Esophagus mucosa (tissue), 1 donor: Measurements from ENCODE around the gene MLC1. TPM values are rescaled to one million over a fixed set of nuclear protein-coding genes. Genes with fewer than 3 reads are reported as not detected.

Source experiments
- ATAC-seq: fragments of 200-7000 bp; cut with Tn5 transposase; one replicate; pipeline ENCODE4 v1.9.1; 2020
- total RNA-seq: library from RNA; stranded (reverse); gene quantifications from one replicate; pipeline ENCODE4 v1.2.4, GENCODE V29; 2023
- donor health status: DM: yes; HTN: yes; CAD: no.

The MLC1 gene
- total RNA-seq, 1 donor from 2014 or later = not detected

GRCh38 chr22:50035131-50035881, 49.9 kb downstream of the MLC1 start:
- ATAC-seq = no peak

GRCh38 chr22:50034126-50035081, 50.8 kb downstream of the MLC1 start:
- ATAC-seq = no peak

GRCh38 chr22:50032941-50033601, 52.2 kb downstream of the MLC1 start:
- no peak for ATAC-seq

DNA sequence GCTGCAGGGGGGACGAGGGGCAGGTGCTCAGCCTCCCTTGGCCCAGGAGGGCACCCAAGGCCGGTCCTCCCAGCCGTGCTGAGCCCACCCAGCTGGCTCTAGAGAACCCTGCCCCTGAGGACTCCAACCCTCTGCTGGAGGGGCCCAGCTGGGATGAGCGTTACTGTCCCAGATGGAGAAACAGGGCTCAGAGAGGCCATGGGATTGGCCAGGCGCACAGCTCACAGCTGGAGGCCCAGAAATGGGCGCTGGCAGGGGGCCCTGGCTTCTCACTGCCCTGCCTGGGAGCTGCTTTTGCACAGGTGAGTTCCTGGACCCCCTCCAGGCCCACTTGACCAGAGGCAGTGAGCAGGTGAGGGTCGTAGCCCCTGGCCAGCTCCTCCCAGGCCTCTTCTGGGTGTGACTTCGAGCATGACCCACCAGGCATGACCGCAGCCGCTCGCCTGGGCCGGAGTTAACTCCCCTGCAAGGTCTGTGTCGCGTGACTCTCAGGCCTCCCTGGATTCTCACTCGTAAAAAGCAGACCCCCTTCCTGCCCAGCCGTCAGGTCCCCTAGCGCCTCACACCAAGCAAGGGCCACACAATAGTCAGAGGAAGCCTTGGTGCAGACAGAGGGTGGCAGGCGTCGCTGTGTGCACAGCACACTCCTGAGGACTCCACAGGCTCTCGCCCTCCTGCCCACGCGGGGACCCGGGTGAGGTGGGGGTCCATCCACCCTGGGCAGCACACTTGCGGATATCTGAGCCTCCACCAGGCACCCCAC, 52.9 kb downstream of the MLC1 start:
- no peak for ATAC-seq

DNA sequence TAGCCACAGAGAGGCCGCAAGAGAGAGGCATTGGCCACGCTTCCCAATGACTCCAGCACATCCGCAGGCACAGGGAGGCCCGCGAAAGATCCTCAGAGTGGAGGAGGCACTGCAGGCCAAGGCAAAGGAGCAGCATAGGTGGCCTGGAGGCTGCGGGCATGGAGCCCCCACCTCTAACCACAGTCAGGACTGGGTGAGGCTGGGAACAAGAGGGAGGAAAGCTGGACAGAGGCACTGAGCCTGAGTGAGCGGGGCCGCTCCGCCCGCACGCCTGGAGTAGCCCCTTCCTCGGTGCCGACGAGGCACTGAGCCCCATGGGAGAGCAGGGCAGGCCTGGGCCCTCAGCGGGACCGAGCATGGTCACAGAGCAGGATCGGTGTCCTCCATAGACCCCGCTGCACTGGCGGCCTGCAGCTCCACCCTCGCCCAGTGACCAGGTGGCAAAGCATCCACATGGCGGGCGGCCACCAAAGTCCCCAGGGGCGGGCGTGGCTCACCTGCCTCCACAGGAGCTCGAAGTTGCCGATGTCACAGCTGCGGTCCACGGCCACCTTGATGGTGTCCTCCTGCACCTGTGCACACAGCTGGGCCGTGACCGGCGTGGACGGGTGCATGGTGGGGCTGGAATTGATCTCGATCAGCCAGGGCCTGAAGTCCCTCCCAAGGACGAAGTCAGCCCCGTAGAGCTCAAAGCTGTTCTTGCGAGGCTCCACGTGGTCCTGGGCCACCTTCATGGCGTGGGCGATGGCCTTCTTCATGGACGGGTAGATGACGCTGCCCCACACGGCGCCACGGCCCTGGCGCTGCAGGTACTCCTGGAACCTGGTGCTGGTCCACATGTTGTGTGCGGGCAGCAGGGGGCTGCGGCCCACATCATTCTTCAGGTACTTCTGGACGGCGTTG, 53.8 kb downstream of the MLC1 start:
- no peak for ATAC-seq

- peak; percentile 79 for ATAC-seq
Measured at GRCh38 chr22:50030297-50031188, 54.7 kb downstream of the MLC1 start.

DNA sequence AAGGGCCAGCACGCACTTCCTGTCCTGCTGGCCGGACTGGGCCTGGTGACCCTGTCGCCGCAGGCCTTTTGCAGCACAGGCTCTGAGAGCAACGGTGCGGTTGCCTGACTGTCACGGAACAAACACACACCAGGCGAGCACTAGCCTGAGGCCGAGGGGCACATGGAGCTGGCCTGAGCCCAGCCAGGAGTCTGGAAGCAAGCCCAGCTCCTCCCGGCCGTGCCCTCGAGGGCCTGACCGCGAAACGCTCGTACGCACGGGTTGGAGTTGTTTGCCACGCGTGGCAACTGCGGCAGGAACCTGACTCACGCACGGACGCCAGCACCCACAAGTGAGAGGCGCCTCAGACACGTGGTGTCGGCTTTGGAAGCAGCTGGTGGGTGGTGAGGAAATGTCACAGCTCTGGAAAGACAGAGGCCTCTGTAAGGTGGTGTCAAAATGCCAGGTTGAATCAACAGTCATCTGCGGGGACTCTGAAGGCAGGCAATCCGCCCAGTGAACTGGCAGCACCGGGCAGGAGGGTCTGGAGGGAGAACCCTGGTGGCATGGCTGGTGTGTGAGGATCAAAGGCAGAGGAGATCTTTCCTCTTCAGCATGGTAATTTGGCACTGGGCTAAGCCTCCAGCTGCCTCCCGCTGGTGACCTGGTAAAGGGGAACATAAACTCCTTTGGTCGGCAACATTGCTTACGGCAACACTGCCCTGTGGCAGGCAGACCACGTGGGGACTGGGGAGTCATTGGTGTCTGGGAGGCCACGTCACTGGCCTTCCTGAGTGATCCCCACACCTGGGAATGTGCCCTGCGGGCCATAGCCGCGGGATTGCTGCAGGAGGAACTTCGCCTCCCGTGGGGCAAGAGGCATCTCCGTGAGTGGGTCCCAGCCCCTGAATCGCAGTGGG, 57.3 kb downstream of the MLC1 start:
- peak; percentile 60 for ATAC-seq

GRCh38 chr22:50025993-50026392, 59.2 kb downstream of the MLC1 start:
- ATAC-seq = no peak

DNA sequence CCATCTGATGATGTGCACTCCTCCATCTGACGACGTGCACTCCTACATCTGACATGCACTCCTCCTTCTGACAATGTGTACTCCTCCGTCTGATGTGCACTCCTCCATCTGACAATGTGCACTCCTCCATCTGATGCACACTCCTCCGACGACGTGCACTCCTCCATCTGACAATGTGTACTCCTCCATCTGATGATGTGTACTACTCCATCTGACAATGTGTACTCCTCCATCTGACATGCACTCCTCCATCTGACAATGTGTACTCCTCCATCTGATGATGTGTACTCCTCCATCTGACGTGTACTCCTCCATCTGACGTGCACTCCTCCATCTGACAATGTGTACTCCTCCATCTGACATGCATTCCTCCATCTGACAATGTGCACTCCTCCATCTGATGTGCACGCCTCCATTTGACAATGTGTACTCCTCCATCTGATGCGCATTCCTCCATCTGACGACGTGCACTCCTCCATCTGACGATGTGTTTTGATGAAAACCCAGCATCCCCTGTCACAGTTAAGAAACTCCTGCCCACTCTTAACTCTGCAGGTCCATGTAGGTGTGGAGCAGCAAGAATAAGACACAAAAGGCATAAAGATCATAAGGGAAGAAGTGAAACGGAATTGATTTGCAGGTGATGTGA, 62.9 kb downstream of the MLC1 start:
- no peak for ATAC-seq

GRCh38 chr22:50020606-50021005, 64.6 kb downstream of the MLC1 start:
- ATAC-seq = no peak

DNA sequence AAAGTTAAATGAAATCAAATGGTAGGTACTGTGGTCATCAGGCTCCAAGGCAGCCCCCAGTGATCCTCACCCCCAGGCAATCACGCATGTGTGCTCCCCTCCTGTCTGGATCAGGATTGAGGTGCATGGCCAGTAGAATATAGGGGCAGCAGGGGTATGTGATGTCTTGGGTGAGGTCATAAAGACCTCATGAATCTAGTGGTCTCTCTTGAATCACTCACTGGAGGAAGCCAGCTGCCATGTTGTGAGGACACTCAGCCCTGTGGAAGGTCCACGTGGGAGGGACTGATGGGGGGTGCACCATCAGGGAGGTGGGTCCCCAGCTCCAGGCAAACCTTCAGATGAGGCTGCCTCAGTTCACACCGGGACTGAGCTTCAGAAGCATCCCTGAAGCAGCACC, 65.9 kb downstream of the MLC1 start:
- no peak for ATAC-seq

DNA sequence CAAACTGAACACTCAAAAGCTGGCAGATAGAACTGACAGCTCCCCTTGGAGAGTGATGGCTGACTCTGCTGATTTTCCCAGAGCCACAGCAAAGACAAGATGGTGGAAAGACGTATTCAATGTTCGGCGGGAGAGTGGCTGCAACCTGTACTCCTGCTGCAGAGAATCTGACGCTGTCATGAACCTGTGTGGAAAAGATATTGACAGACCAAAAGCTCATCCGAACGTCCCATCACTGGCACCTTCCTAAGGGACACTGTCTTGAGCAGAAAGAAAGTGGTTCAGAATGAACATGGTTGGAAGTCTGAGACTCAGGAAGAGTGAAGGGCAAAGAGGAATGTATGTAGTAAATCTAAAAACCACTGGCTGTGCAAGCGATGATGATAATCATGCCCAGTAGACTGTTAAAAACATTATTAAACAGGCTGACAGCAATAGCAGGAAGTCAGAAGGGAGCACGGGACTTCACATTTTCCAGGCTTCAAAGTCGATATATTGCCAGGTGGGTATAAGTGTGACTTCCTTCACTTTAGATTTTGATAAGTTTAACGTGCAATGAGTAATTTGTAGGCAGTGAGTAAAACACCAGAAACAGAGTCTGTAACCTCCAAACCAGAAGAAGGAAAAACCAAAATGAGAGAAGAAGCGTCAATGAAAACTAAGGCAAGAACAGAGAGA, 66.5 kb downstream of the MLC1 start:
- no peak for ATAC-seq

DNA sequence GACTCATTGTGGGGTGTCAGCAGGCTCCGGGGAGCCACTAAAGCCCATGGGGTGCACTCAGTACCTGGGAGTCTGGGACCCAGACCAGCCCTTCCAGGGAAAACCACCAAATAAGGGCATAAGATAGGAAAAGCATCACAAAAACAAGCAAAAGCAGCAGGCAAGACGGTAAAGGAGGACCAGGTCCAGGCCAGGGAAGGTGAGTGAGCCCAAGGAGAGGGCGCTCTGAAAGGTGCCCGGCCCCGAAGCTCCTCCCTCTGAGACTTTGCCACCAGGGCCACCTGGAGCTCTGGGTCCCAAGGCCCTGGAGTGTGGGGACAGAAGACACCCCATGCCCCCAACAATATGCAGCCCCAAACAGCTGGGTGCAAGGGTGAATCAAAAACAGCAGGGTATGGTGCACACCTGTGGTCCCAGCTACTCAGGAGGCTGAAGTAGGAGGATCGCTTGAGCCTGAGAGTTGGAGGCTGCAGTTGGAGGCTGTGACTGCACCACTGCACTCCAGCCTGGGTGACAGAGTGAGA, 67.5 kb downstream of the MLC1 start:
- no peak for ATAC-seq

- peak; percentile 66 for ATAC-seq
Measured at GRCh38 chr22:50016988-50017700, 68.1 kb downstream of the MLC1 start.

- ATAC-seq = no peak
Measured at GRCh38 chr22:50016308-50016987, 68.8 kb downstream of the MLC1 start.
